GM23338 (cell line): Measurements from ENCODE around the gene MAP3K10. TPM values are rescaled to one million over a fixed set of nuclear protein-coding genes. Genes with fewer than 3 reads are reported as not detected.

Experiments
- ATAC-seq: fragments of 200-7000 bp; cut with Tn5 transposase; 3 replicates; pipeline ENCODE4 v1.9.1; 2020
- DNase-seq: peaks from one replicate; pipeline ENCODE4 v3.0.0-alpha.2; 2015; ENCODE audit warnings: low spot score
- H2AFZ ChIP-seq: fragments of 200-600 bp; sonication (generic); 2 replicates; pipeline ENCODE4 v1.8.0; 2016; ENCODE audit warnings: antibody characterized with exemption, mild to moderate bottlenecking, moderate library complexity
- H3F3A ChIP-seq: fragments of 200-600 bp; sonication (generic); replicated peaks from 2 replicates; pipeline ENCODE4 v1.8.0; 2017; ENCODE audit warnings: antibody characterized with exemption, mixed run types, low read depth
- H3K27ac ChIP-seq: fragments of 200-600 bp; sonication (generic); 2 replicates; pipeline ENCODE4 v1.6.1; 2016; ENCODE audit warnings: low read depth
- H3K27me3 ChIP-seq: fragments of 200-600 bp; sonication (generic); 2 replicates; pipeline ENCODE4 v1.8.0; 2016; ENCODE audit warnings: mild to moderate bottlenecking, mixed run types, moderate library complexity; ENCODE audit not compliant: insufficient read depth
- H3K36me3 ChIP-seq: fragments of 200-600 bp; sonication (generic); 2 replicates; pipeline ENCODE4 v1.8.0; 2016; ENCODE audit warnings: mild to moderate bottlenecking; ENCODE audit not compliant: insufficient read depth
- H3K4me1 ChIP-seq: fragments of 200-600 bp; sonication (generic); 2 replicates; pipeline ENCODE4 v1.8.0; 2016; ENCODE audit warnings: mild to moderate bottlenecking, moderate library complexity; ENCODE audit not compliant: insufficient read depth
- H3K4me2 ChIP-seq: fragments of 200-600 bp; sonication (generic); 2 replicates; pipeline ENCODE4 v1.7.1; 2017; ENCODE audit warnings: mixed run types
- H3K4me3 ChIP-seq: fragments of 200-600 bp; sonication (generic); 2 replicates; pipeline ENCODE4 v1.6.1; 2016; ENCODE audit warnings: mixed run types
- H3K79me2 ChIP-seq: fragments of 200-600 bp; sonication (generic); replicated peaks from 2 replicates; pipeline ENCODE4 v1.8.0; 2017; ENCODE audit warnings: mild to moderate bottlenecking; ENCODE audit not compliant: insufficient read depth
- H3K9me2 ChIP-seq: fragments of 200-600 bp; sonication (generic); 2 replicates; pipeline ENCODE4 v1.8.0; 2017; ENCODE audit not compliant: insufficient read depth
- H4K20me1 ChIP-seq: fragments of 200-600 bp; sonication (generic); replicated peaks from 2 replicates; pipeline ENCODE4 v1.8.0; 2017; ENCODE audit warnings: mild to moderate bottlenecking; ENCODE audit not compliant: insufficient read depth
- H3K27ac Mint-ChIP-seq: 2 replicates; pipeline ENCODE4 v1.8.0; 2020; ENCODE audit warnings: inconsistent platforms, mild to moderate bottlenecking, moderate library complexity, mixed read lengths
- H3K27me3 Mint-ChIP-seq: 3 replicates; pipeline ENCODE4 v1.8.0; 2022; ENCODE audit warnings: low read depth, mild to moderate bottlenecking, moderate library complexity, mixed read lengths, inconsistent platforms; ENCODE audit not compliant: insufficient read depth, poor library complexity
- H3K36me3 Mint-ChIP-seq: 3 replicates; pipeline ENCODE4 v1.8.0; 2021; ENCODE audit warnings: low read depth, mild to moderate bottlenecking, inconsistent platforms, moderate library complexity, mixed read lengths
- H3K4me1 Mint-ChIP-seq: 3 replicates; pipeline ENCODE4 v1.8.0; 2020; ENCODE audit warnings: mild to moderate bottlenecking, inconsistent platforms, mixed read lengths
- H3K4me3 Mint-ChIP-seq: 3 replicates; pipeline ENCODE4 v1.8.0; 2021; ENCODE audit warnings: moderate library complexity, mild to moderate bottlenecking, inconsistent platforms, mixed read lengths
- H3K9me3 Mint-ChIP-seq: 3 replicates; pipeline ENCODE4 v1.8.0; 2020; ENCODE audit warnings: moderate library complexity, mild to moderate bottlenecking, inconsistent platforms, mixed read lengths
- CREB1 ChIP-seq: fragments of 250-450 bp; sonication (Bioruptor Pico); IDR thresholded peaks from 2 replicates; pipeline ENCODE4 v1.5.0; 2020; ENCODE audit warnings: low read depth, mild to moderate bottlenecking, moderate library complexity
- EZH2phosphoT487 ChIP-seq: fragments of 200-600 bp; sonication (generic); IDR thresholded peaks from one replicate; pipeline ENCODE4 v1.8.1; 2018; ENCODE audit warnings: antibody characterized with exemption; ENCODE audit not compliant: unreplicated experiment
- NANOG ChIP-seq: IDR thresholded peaks from 2 replicates; pipeline ENCODE4 v1.6.1; 2016; ENCODE audit warnings: antibody characterized with exemption, borderline replicate concordance
- POLR2AphosphoS5 ChIP-seq: IDR thresholded peaks from 2 replicates; pipeline ENCODE4 v1.6.1; 2016; ENCODE audit warnings: antibody characterized with exemption, low read depth
- REST ChIP-seq: IDR thresholded peaks from one replicate; pipeline ENCODE4 v1.6.1; 2018; ENCODE audit warnings: antibody characterized with exemption; ENCODE audit not compliant: unreplicated experiment
- ZNF331 ChIP-seq: fragments of 250-450 bp; sonication (Bioruptor Pico); IDR thresholded peaks from 2 replicates; pipeline ENCODE4 v1.5.0; 2020; ENCODE audit warnings: low read depth, mild to moderate bottlenecking, moderate library complexity
- polyA plus RNA-seq: library from polyadenylated mRNA; unstranded; fragments of >200 nt; fragmentation: Nextera tagmentation; extraction: Ambion mirVana; gene quantifications from 2 replicates; pipeline ENCODE4 v1.2.1, GENCODE V29; 2016
- total RNA-seq: library from RNA; depleted of rRNA; stranded (reverse); fragments of >200 nt; shearing (Covaris generic); gene quantifications from 2 replicates; pipeline ENCODE4 v1.2.3, GENCODE V29; 2014
- TF ChIP-seq, protein P1 (sequence below): IDR thresholded peaks from 2 replicates; pipeline ENCODE4 v1.6.1; 2016; ENCODE audit warnings: antibody characterized with exemption

MAP3K10 gene
- total and polyA plus RNA-seq, 2 experiments from 2014 or later = 5.9 to 13.7 TPM

DNA sequence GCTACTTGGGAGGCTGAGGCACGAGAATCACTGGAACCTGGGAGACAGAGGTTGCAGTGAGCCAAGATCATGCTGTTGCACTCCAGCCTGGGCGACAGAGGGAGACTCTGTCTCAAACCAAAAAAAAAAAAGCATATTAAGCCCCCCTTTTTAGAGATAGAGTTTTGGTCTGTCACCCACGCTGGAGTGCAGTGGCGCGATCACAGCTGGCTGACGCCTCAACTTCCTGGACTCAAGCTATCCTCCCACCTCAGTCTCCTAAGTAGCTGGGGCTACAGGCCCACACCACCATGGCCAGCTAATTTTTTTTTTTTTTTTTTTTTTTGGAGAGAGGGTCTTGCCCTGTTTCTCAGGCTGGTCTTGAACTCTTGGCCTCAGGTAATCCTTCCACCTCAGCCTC lies 34.2 kb upstream of the MAP3K10 start (continued):
- no peak for TF ChIP-seq REST
- TF ChIP-seq POLR2AphosphoS5 = no peak
- TF ChIP-seq NANOG = no peak
- no peak for TF ChIP-seq ZNF331 (CRISPR knock-in tag)
- TF ChIP-seq EZH2phosphoT487 = no peak
- no peak for TF ChIP-seq CREB1 (CRISPR knock-in tag)

DNA sequence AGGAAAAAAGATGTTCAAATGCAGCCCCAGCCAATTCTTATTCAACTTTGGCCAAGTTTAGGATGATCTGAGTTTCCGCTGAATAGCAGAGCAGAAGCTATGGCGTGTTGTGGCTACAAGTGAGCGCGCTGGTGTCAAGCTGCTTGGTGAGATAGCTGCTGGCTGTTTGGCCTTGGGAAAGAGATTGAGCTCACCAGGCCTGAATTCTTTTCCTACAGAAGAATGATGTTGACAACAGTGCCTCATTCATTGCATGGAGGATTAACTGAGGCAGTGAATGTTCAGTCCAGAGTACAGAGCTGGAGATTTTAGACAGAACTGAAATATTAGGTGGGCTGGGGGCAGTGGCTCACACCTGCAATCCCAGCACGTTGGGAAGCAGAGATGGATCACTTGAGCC lies 31.5 kb upstream of the MAP3K10 start:
- DNase-seq (no peak), ATAC-seq (no peak)
- Histone ChIP-seq H3K4me1 (no peaks in the 10 kb centered on the region), H3K4me3 (no peak overlapping the region), H3K36me3 (no peaks in the 10 kb centered on the region), H3K9me2 (no peaks in the 10 kb centered on the region), H4K20me1 (no peaks in the 10 kb centered on the region), H3K27ac (no peak overlapping the region), H2AFZ (no peak overlapping the region), H3K79me2 (no peaks in the 10 kb centered on the region), H3K4me2 (no peak overlapping the region), H3F3A (0 out of 2 replicates have a peak, but pooled peaks cover 6% of the 10 kb centered on the region), H3K27me3 (no peaks in the 10 kb centered on the region)
- Mint-ChIP-seq H3K9me3 (peaks cover 21% of the 10 kb centered on the region), H3K27ac (no peak overlapping the region), H3K27me3 (peaks cover 19% of the 10 kb centered on the region), H3K4me3 (no peak overlapping the region), H3K4me1 (no peaks in the 10 kb centered on the region), H3K36me3 (peaks cover 3% of the 10 kb centered on the region; the same call in 1 of the 3 replicates)
- no peak for TF ChIP-seq EZH2phosphoT487
- TF ChIP-seq CREB1 (CRISPR knock-in tag) = no peak
- TF ChIP-seq REST = no peak

GRCh38 chr19:40162104-40162503 lies 29.1 kb upstream of the MAP3K10 start:
- Histone ChIP-seq H3K27me3 (no peaks in the 10 kb centered on the region), H3F3A (0 out of 2 replicates have a peak, but pooled peaks cover 6% of the 10 kb centered on the region), H3K4me2 (no peak overlapping the region), H3K4me1 (no peaks in the 10 kb centered on the region), H3K4me3 (no peak overlapping the region), H4K20me1 (no peaks in the 10 kb centered on the region), H2AFZ (no peak overlapping the region; the same call in 1 of the 2 replicates), H3K79me2 (no peaks in the 10 kb centered on the region), H3K27ac (no peak overlapping the region), H3K9me2 (no peaks in the 10 kb centered on the region), H3K36me3 (no peaks in the 10 kb centered on the region)
- no peak overlapping the region for H3K4me3 Mint-ChIP-seq
- ATAC-seq (no peak), DNase-seq (no peak)
- peaks cover 32% of the 10 kb centered on the region for H3K27me3 Mint-ChIP-seq
- no peak for TF ChIP-seq NANOG
- TF ChIP-seq, protein P1, sequence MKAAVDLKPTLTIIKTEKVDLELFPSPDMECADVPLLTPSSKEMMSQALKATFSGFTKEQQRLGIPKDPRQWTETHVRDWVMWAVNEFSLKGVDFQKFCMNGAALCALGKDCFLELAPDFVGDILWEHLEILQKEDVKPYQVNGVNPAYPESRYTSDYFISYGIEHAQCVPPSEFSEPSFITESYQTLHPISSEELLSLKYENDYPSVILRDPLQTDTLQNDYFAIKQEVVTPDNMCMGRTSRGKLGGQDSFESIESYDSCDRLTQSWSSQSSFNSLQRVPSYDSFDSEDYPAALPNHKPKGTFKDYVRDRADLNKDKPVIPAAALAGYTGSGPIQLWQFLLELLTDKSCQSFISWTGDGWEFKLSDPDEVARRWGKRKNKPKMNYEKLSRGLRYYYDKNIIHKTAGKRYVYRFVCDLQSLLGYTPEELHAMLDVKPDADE = no peak
- peaks cover 12% of the 10 kb centered on the region for H3K9me3 Mint-ChIP-seq
- H3K36me3 Mint-ChIP-seq = peaks cover 3% of the 10 kb centered on the region; the same call in 2 of the 3 replicates
- H3K4me1 Mint-ChIP-seq = no peaks in the 10 kb centered on the region; the same call in 1 of the 3 replicates
- no peak overlapping the region for H3K27ac Mint-ChIP-seq
